K562 (cell line): ENCODE data around the gene PTPN1. TPM values are rescaled to one million over a fixed set of nuclear protein-coding genes. Genes with fewer than 3 reads are reported as not detected.

Experiments used
- ARID1B ChIP-seq: fragments of 450-650 bp; IDR thresholded peaks from 2 replicates; pipeline ENCODE4 v1.6.1; 2016; ENCODE audit warnings: antibody characterized with exemption, mild to moderate bottlenecking, inconsistent platforms
- BACH1 ChIP-seq: fragments of 200-800 bp; sonication (Bioruptor generic); IDR thresholded peaks from 2 replicates; pipeline ENCODE4 v1.6.1; 2016; ENCODE audit warnings: missing genetic modification characterization, missing compliant biosample characterization
- CBFA2T3 ChIP-seq: fragments of 450-650 bp; IDR thresholded peaks from 2 replicates; pipeline ENCODE4 v1.6.1; 2017
- EP300 ChIP-seq: IDR thresholded peaks from 2 replicates; pipeline ENCODE4 v1.6.1; 2012; ENCODE audit warnings: low read length, improper control_type of control experiment
- GATAD2A ChIP-seq: fragments of 450-650 bp; IDR thresholded peaks from 2 replicates; pipeline ENCODE4 v1.6.1; 2017
- HDAC2 ChIP-seq: fragments of 450-650 bp; IDR thresholded peaks from 2 replicates; pipeline ENCODE4 v1.6.1; 2016; ENCODE audit warnings: mild to moderate bottlenecking
- IFI16 ChIP-seq: fragments of 250-450 bp; sonication (Bioruptor Pico); IDR thresholded peaks from 2 replicates; pipeline ENCODE4 v2.1.2; 2022; ENCODE audit warnings: mild to moderate bottlenecking, inconsistent platforms
- KAT2B ChIP-seq: IDR thresholded peaks from one replicate; pipeline ENCODE4 v1.6.1; 2012; ENCODE audit warnings: low read depth, mild to moderate bottlenecking, control low read depth, inconsistent platforms, low read length, moderate library complexity
- KAT7 ChIP-seq: sonication (generic); formaldehyde crosslinking; IDR thresholded peaks from 2 replicates; pipeline ENCODE4 v1.8.0; 2022; ENCODE audit warnings: missing genetic modification reagents, mild to moderate bottlenecking, borderline replicate concordance
- KDM1A ChIP-seq, 2 experiments: fragments of 450-650 bp; IDR thresholded peaks; 2 replicates each; pipeline ENCODE4 v1.6.1; 2016; ENCODE audit warnings: mild to moderate bottlenecking in 2 of 2
- MGA ChIP-seq: fragments of 450-650 bp; IDR thresholded peaks from 2 replicates; pipeline ENCODE4 v1.6.1; 2016; ENCODE audit warnings: mild to moderate bottlenecking, moderate library complexity
- NCOR1 ChIP-seq: fragments of 450-650 bp; IDR thresholded peaks from 2 replicates; pipeline ENCODE4 v1.6.1; 2016; ENCODE audit warnings: mild to moderate bottlenecking, moderate library complexity
- TCF7 ChIP-seq: sonication (generic); IDR thresholded peaks from 2 replicates; pipeline ENCODE4 v1.6.1; 2016; ENCODE audit warnings: antibody characterized with exemption, borderline replicate concordance
- TOE1 ChIP-seq, 2 experiments: fragments of 450-650 bp in 1 of 2; sonication (generic) in 1 of 2; formaldehyde crosslinking in 1 of 2; IDR thresholded peaks; 2 replicates each; pipeline versions ENCODE4 v1.7.1 to v1.8.0; 2016 to 2022; ENCODE audit warnings: borderline replicate concordance in 2 of 2, mild to moderate bottlenecking in 2 of 2, antibody characterized with exemption in 1 of 2, inconsistent platforms in 1 of 2, low read depth in 1 of 2, missing genetic modification reagents in 1 of 2, moderate library complexity in 1 of 2
- TRIM25 ChIP-seq: fragments of 450-650 bp; IDR thresholded peaks from 2 replicates; pipeline ENCODE4 v1.7.0; 2016; ENCODE audit warnings: borderline replicate concordance
- ZNF174 ChIP-seq: fragments of 250-450 bp; sonication (Bioruptor Pico); IDR thresholded peaks from 2 replicates; pipeline ENCODE4 v1.4.0; 2020; ENCODE audit warnings: mild to moderate bottlenecking
- ZNF436 ChIP-seq: fragments of 250-450, 450-650 bp; sonication (Bioruptor Pico); formaldehyde crosslinking; IDR thresholded peaks from 2 replicates; pipeline ENCODE4 v1.7.0; 2020; ENCODE audit warnings: mild to moderate bottlenecking
- ZNF699 ChIP-seq: fragments of 250-450 bp; sonication (Bioruptor Pico); IDR thresholded peaks from 2 replicates; pipeline ENCODE4 v1.8.0; 2021; ENCODE audit warnings: mild to moderate bottlenecking, moderate library complexity; ENCODE audit not compliant: insufficient replicate concordance
- polyA plus RNA-seq, 8 experiments: library from polyadenylated mRNA; depleted of rRNA in 4 of 8; stranded (reverse) in 5 of 8; unstranded in 3 of 8; fragments of >200 nt; fragmentation: Nextera tagmentation in 2 of 8; fragmentation: Illumina TruSeq in 1 of 8; extraction: Ambion mirVana in 2 of 8; extraction: Trizol in 1 of 8; gene quantifications; 2 replicates each; pipeline versions ENCODE4 v1.2.1 to v1.2.3, GENCODE V29; 2011 to 2014; ENCODE audit warnings: inconsistent platforms in 1 of 8, missing spikeins in 1 of 8
- total RNA-seq, 7 experiments: library from RNA; depleted of rRNA in 6 of 7; stranded (reverse); fragments of >200 nt in 6 of 7; fragmentation: Illumina TruSeq in 2 of 7; extraction: Trizol in 2 of 7; gene quantifications; 2 replicates each; pipeline versions ENCODE4 v1.2.1 to v1.2.3, GENCODE V29; 2011 to 2021; ENCODE audit warnings: low replicate concordance in 1 of 7

Gene PTPN1
- total and polyA plus RNA-seq, 9 of the 15 experiments (the other 6 are each of a cell fraction or from before 2014, with no cell fraction given): 11.0 to 85.3 (median 54.0) TPM

GRCh38 chr20:50525681-50526080, 15.5 kb downstream of the PTPN1 start (continued):
- TF ChIP-seq MGA (no peak), TCF7 (no peak), GATAD2A (no peak), TRIM25 (no peak), HDAC2 (no peak), ZNF436 (CRISPR knock-in tag) (no peak), IFI16 (CRISPR knock-in tag) (no peak), ZNF174 (no peak), NCOR1 (no peak), KAT2B (no peak), KAT7 (CRISPR knock-in tag) (no peak), EP300 (no peak), BACH1 (no peak), ZNF699 (CRISPR knock-in tag) (no peak), TOE1 (IDR thresholded peaks at IDR 0.05; ENCODE audit: borderline replicate concordance) (no peak), TOE1 (CRISPR knock-in tag; IDR thresholded peaks at IDR 0.05; ENCODE audit: borderline replicate concordance, low read depth) (no peak), KDM1A (IDR thresholded peaks at IDR 0.05) (0 out of 4 replicates have a peak, but pooled peaks of 1 of the 2 experiments have one; percentile 9), ARID1B (0 out of 2 replicates have a peak, but pooled peaks have one; percentile 5), CBFA2T3 (0 out of 2 replicates have a peak, but pooled peaks have one; percentile 27)
